ENCODE results near the gene VEGFB.

VEGFB gene

DNA sequence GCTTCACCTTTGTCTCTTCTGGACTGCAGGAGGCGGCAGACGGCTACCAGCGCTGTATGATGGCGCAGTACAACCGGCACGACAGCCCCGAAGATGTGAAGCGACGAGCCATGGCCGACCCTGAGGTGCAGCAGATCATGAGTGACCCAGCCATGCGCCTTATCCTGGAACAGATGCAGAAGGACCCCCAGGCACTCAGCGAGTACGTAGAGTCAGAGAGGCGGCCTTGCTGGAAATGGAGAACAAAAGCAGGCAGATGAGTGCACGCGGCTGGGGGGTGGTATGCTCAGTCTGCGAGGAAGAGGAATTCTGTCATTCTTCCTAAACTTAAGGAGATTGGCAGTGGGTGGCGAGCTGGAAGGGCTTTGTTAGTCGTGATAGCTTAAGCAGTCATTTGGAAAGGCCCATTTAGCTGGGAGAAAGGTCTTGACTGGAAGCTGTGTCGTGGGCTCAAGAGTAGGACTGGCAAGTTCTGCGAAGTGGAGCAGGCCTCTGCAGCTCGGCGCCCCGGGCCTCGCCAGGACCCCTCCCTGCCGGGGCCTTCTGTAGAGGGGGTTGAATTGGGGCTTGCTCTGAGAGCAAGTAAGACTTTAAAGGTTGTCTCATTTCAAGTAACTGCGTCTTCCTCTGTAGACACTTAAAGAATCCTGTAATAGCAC is 30.8 kb upstream of the VEGFB start:
- Histone ChIP-seq H3K27me3 (ENCODE audit: insufficient read depth, poor library complexity, severe bottlenecking) (no peaks in the 10 kb centered on the region), H3K4me3 (ENCODE audit: severe bottlenecking) (no peak overlapping the region), H3K4me1 (ENCODE audit: insufficient read depth, poor library complexity, severe bottlenecking) (no peaks in the 10 kb centered on the region), H3K27ac (ENCODE audit: poor library complexity, severe bottlenecking) (no peak overlapping the region), H3K36me3 (ENCODE audit: low read depth) (peaks cover 76% of the 10 kb centered on the region), H3K9me3 (ENCODE audit: severe bottlenecking) (no peaks in the 10 kb centered on the region)
- DNase-seq (ENCODE audit: low spot score) (no peak), ATAC-seq (ENCODE audit: low read depth) (no peak)
- TF ChIP-seq, protein P1, sequence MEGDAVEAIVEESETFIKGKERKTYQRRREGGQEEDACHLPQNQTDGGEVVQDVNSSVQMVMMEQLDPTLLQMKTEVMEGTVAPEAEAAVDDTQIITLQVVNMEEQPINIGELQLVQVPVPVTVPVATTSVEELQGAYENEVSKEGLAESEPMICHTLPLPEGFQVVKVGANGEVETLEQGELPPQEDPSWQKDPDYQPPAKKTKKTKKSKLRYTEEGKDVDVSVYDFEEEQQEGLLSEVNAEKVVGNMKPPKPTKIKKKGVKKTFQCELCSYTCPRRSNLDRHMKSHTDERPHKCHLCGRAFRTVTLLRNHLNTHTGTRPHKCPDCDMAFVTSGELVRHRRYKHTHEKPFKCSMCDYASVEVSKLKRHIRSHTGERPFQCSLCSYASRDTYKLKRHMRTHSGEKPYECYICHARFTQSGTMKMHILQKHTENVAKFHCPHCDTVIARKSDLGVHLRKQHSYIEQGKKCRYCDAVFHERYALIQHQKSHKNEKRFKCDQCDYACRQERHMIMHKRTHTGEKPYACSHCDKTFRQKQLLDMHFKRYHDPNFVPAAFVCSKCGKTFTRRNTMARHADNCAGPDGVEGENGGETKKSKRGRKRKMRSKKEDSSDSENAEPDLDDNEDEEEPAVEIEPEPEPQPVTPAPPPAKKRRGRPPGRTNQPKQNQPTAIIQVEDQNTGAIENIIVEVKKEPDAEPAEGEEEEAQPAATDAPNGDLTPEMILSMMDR (IDR thresholded peaks at IDR 0.05; ENCODE audit: poor library complexity, severe bottlenecking), result no peak

DNA sequence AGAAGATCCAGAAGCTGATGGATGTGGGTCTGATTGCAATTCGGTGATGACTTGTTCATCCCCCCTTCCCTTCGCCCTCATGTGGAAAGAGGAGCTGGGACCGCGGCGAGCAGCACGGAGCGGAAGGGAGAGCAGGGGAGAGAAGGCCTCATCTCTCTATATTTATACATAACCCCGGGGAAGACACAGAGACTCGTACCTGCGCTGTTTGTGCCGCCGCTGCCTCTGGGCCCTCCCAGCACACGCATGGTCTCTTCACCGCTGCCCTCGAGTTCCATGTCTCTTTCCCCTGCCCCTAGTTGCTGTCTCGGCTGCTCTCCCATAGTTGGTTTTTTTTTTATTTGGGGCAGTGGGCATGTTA is 30.3 kb upstream of the VEGFB start:
- no peaks in the 10 kb centered on the region for H3K27me3 ChIP-seq (ENCODE audit: insufficient read depth, poor library complexity, severe bottlenecking)
- DNase-seq (ENCODE audit: low spot score) (no peak), ATAC-seq (ENCODE audit: low read depth) (no peak)
- H3K27ac ChIP-seq (ENCODE audit: poor library complexity, severe bottlenecking), result no peak overlapping the region
- H3K4me1 ChIP-seq (ENCODE audit: insufficient read depth, poor library complexity, severe bottlenecking), result no peaks in the 10 kb centered on the region
- H3K9me3 ChIP-seq (ENCODE audit: severe bottlenecking), result no peaks in the 10 kb centered on the region
- peaks cover 71% of the 10 kb centered on the region for H3K36me3 ChIP-seq (ENCODE audit: low read depth)
- TF ChIP-seq, protein P1 (IDR thresholded peaks at IDR 0.05; ENCODE audit: poor library complexity, severe bottlenecking), result no peak
- H3K4me3 ChIP-seq (ENCODE audit: severe bottlenecking), result no peak overlapping the region

DNA sequence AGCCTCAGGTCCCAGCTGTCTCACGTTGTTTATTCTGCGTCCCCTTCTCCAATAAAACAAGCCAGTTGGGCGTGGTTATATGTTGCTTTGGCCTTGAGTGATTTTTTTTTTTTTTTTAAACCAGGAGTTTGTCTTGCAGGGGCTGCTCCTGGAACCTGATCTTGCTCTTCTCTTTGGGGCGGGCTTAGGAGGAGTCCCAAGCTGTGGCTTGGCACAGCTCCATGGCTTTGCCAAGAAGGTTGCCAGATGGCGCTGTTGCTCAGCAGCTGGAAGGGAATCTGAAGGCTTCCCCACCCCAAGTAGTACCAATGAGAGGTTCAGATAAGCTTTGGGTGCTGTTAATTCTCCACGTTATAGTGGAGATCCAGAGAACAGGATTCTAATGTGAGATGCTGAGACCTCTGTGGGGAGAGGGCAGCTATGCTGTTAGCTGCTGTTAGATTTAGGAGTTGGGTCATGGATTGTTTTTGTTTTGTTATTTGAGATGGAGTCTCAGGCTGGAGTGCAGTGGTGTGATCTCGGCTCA is 29.9 kb upstream of the VEGFB start:
- no peaks in the 10 kb centered on the region for H3K9me3 ChIP-seq (ENCODE audit: severe bottlenecking)
- H3K27me3 ChIP-seq (ENCODE audit: insufficient read depth, poor library complexity, severe bottlenecking), result no peaks in the 10 kb centered on the region
- no peak overlapping the region for H3K27ac ChIP-seq (ENCODE audit: poor library complexity, severe bottlenecking)
- DNase-seq (ENCODE audit: low spot score) (peak; percentile 78), ATAC-seq (ENCODE audit: low read depth) (peak; percentile 66)
- no peak overlapping the region for H3K4me3 ChIP-seq (ENCODE audit: severe bottlenecking)
- H3K36me3 ChIP-seq (ENCODE audit: low read depth), result peaks cover 69% of the 10 kb centered on the region
- no peaks in the 10 kb centered on the region for H3K4me1 ChIP-seq (ENCODE audit: insufficient read depth, poor library complexity, severe bottlenecking)
- TF ChIP-seq, protein P1 (IDR thresholded peaks at IDR 0.05; ENCODE audit: poor library complexity, severe bottlenecking), result peak; percentile 87

DNA sequence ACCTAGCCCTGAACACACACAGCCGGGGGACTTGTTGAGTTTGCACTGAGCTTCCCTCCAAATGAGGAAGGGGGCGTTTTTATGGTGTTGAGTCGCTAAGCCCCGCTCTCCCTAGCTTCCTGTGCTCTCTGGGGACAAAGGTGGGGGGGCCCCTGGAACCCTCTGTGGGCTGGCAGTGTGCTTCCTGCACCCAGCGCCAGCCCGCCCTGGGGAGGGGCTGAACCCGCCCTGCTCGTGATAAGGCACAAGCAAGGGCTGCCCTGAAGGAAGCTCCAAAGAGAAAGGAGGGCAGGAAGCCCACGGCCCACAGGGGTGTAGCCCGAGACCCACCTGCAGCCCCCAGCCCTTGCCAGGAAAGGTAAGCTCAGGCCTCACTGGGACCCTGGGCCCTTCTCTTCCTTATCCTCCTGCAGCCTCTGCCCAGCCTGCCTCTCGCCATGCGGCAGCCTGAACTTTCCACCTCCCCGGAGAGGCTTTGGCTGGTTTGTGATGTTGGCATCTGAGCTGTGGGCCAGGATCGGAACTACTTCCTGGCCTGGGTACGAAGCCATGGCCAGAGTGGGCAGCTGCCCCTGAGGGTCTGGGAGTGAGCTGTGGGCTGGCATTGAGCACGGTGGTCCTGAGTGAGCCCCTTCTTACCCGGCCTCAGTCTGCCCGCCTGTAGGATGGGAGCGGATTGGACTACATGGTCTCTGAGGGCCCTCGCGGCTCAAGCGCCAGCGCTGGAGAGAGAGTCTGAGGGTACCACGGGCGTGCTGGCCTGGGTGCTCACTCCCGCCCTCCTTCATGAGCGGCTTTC is 27.7 kb upstream of the VEGFB start, which contains the start of gene FERMT3:
Gene FERMT3, plus strand, starts transcription at position 265 of the 799 bp plus-strand sequence. CDS start 644 bp downstream, outside the sequence.
- no peak within 1 kb of the TSS for H3K4me3 ChIP-seq (ENCODE audit: severe bottlenecking)
- no peaks in the 10 kb centered on the region for H3K4me1 ChIP-seq (ENCODE audit: insufficient read depth, poor library complexity, severe bottlenecking)
- peaks cover 48% of the 10 kb centered on the region for H3K36me3 ChIP-seq (ENCODE audit: low read depth)
- TF ChIP-seq, protein P1 (IDR thresholded peaks at IDR 0.05; ENCODE audit: poor library complexity, severe bottlenecking), result no peak
- no peaks in the 10 kb centered on the region for H3K27me3 ChIP-seq (ENCODE audit: insufficient read depth, poor library complexity, severe bottlenecking)
- DNase-seq (ENCODE audit: low spot score), result no peak
- H3K9me3 ChIP-seq (ENCODE audit: severe bottlenecking), result no peaks in the 10 kb centered on the region
- ATAC-seq (ENCODE audit: low read depth), result no peak
- H3K27ac ChIP-seq (ENCODE audit: poor library complexity, severe bottlenecking), result no peak within 1 kb of the TSS

All from RWPE2 (cell line).